ENCODE data around the gene APLP2. TPM values are rescaled to one million over a fixed set of nuclear protein-coding genes. Genes with fewer than 3 reads are reported as not detected.

Gene APLP2
- total RNA-seq, 1 donor from 2014 or later: 297 TPM

DNA sequence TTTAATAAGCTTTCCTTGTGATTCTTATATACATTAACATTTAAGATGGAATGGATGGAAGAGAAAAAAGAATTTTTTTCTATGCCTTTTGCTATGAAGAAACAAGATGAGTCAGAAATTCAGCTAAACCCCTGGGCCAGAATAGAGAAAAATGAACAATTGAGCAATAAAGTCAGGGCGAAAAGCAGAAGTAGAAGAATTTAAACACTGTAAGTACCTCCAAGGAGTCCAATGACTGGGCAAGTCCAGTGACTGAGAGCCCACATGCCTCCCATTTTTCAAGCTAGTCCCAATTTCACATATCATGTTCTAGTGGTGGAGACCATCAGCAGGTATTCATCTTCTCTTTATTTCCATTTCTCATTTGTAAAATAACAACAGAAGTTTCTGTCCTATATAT is 18.6 kb upstream of the APLP2 start:
- ATAC-seq: peak; percentile 63
- intact Hi-C loops (cut with micrococcal nuclease): no loop called here
- no peak for DNase-seq

GRCh38 chr11:130052567-130052966 is 17.1 kb upstream of the APLP2 start:
- no peak for ATAC-seq
- intact Hi-C loops (cut with micrococcal nuclease): no loop called here
- no peak for DNase-seq

DNA sequence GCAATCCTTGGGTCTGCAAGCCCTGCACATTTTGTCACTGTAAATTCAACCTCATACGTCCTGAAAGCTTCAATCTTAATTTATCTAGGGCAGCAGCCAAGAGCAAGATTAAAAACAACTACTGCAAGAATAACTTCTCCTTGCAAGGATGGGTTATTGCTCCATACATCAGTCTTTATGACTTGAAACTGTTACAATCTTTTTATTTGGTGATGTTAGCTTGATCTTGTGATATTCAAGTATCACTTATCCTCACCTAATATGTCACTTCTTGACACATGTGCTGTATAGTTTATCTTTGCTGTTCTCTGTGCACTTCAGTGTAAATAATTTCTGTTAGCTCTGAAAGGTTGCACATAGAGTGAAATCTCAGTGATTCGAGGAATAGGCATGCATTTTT is 14.7 kb upstream of the APLP2 start:
- DNase-seq (no peak), ATAC-seq (no peak)
- intact Hi-C loops (cut with micrococcal nuclease): no loop called here

GRCh38 chr11:130055617-130056016 is 14.1 kb upstream of the APLP2 start:
- intact Hi-C loops (cut with micrococcal nuclease): no loop called here
- ATAC-seq (no peak), DNase-seq (no peak)

DNA sequence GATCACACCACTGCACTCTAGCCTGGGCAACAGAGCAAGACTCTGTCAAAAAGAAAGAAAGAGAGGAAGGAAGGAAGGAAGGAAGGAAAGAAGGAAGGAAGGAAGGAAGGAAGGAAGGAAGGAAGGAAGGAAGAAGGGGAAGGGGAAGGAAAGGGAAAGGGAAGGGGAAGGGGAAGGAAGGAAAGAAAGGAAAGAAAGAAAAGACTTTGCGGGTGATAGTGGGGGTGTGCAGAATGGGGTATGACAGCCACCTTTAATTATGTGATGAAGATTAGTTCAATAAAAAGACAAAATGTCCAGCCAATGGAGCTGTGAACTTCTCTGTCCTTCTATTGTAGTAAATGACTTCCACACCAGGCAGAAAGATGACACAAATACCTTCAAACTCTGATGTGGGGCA is 8.7 kb upstream of the APLP2 start:
- DNase-seq (no peak), ATAC-seq (no peak)
- intact Hi-C loops (cut with micrococcal nuclease): loop anchor here (10.0 kb wide), 1 partner anchor 64 kb away; no protein-coding TSS in a partner anchor

- intact Hi-C loops (cut with micrococcal nuclease): loop anchor here (10.0 kb wide), 1 partner anchor 63 kb away; no protein-coding TSS in a partner anchor
- no peak for DNase-seq
- ATAC-seq: no peak
Measured at GRCh38 chr11:130062026-130062425, 7.7 kb upstream of the APLP2 start.

- ATAC-seq (no peak), DNase-seq (no peak)
- intact Hi-C loops (cut with micrococcal nuclease): loop anchor here (10.0 kb wide), 1 partner anchor 61 kb away; no protein-coding TSS in a partner anchor
Measured at GRCh38 chr11:130063451-130063850, 6.2 kb upstream of the APLP2 start.

DNA sequence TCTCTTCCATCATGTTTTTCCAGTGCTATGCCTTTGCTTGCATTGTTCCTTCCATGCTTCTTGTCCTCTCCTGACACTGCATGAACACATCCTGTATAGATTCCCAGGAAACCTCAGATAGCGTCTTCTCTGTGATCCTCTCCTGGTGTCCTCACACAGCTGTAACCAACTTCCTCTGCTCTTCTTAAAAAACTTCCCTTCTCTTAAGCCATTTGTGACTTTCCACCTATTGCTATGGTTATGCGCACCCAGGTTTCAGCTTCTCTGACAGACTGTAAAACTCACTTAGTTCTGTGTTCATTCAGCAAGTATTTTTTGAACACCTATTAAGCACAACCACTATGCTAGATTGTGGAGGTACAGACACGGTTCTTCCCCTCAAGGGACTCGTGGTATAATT is 5.1 kb upstream of the APLP2 start:
- ATAC-seq: no peak
- intact Hi-C loops (cut with micrococcal nuclease): loop anchor here (10.0 kb wide), 1 partner anchor 60 kb away; no protein-coding TSS in a partner anchor
- no peak for DNase-seq

- ATAC-seq (no peak), DNase-seq (no peak)
- intact Hi-C loops (cut with micrococcal nuclease): loop anchor here (10.0 kb wide), 1 partner anchor 58 kb away; no protein-coding TSS in a partner anchor
Measured at GRCh38 chr11:130066338-130066737, 3.4 kb upstream of the APLP2 start.

DNA sequence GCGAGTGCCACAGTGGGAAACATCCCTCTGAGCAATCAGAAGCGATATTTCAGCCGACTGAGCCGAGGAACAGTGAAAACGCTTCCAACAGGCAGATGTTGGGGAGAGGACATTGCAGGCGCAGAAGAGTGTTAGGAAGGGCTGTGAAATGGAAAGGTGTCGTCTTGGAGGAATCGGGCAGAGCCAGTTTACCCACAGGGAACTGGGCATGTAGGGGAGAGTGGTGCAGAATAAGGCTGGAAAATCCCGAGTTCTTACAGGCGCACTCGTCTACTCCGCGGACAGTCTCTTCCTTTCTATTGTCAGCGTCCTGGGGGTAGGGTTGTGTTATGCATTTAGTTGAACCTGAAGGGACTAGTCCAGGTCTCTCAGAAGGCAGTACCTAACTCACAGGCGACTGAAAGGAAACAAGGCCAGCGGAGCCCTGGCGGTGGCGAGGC is 1.1 kb upstream of the APLP2 start:
- no peak for DNase-seq
- intact Hi-C loops (cut with micrococcal nuclease): loop anchor here (10.0 kb wide), 1 partner anchor 56 kb away; no protein-coding TSS in a partner anchor
- ATAC-seq: no peak

GRCh38 chr11:130068986-130069658 is 572 bp upstream of the APLP2 start:
- DNase-seq: peak; percentile 88
- intact Hi-C loops (cut with micrococcal nuclease): loop anchor here (10.0 kb wide), 1 partner anchor 56 kb away; no protein-coding TSS in a partner anchor
- peak; percentile 77 for ATAC-seq

- ATAC-seq (peak; percentile 19), DNase-seq (peak; percentile 70)
- intact Hi-C loops (cut with micrococcal nuclease): no loop called here
Measured at GRCh38 chr11:130070109-130070845, 583 bp downstream of the APLP2 start.

GRCh38 chr11:130070846-130071200 is 1.1 kb downstream of the APLP2 start:
- peak; percentile 12 for ATAC-seq
- intact Hi-C loops (cut with micrococcal nuclease): no loop called here
- no peak for DNase-seq

- no peak for ATAC-seq
Measured at GRCh38 chr11:130071211-130071712, 1.6 kb downstream of the APLP2 start.

GRCh38 chr11:130074736-130075135 is 5.0 kb downstream of the APLP2 start:
- ATAC-seq (no peak), DNase-seq (no peak)
- intact Hi-C loops (cut with micrococcal nuclease): no loop called here

More at GRCh38 chr11:130071211-130071712, 1.6 kb downstream of the APLP2 start:
- intact Hi-C loops (cut with micrococcal nuclease): no loop called here
- no peak for DNase-seq

DNA sequence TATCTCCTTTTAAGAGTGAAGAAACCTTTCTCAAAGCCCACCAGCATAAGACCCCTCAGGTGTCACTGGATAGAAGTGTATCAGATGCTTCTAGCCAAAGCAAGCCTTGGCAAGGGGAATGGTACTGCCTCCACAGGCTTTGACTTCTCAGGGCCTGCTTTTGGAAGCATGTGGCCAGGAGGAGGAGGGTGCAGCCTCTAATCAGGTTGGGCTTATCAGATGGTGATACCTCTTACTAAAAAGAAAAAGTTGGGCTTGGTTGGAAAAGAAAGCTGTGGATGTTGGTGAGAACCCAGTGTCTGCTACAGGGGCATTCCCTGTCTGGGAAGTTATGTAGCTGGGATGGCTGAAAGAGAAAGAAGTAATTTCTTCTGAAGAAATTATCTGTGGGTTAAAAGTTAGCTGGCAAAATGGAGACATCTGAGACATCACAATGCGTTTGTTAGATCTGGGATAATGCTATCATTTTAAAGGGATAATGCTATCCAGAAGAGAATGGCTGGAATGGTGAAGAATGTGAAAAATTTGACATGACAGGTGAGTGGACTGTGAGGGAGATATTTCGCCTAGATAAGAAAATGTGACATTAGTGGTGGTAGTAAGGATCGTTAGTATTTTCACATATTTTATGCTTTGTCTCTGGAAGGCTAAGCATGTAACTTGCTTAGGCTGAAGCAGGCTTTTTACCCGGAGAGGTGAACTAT is 7.2 kb downstream of the APLP2 start:
- ATAC-seq (peak; percentile 20), DNase-seq (no peak)
- intact Hi-C loops (cut with micrococcal nuclease): no loop called here

DNA sequence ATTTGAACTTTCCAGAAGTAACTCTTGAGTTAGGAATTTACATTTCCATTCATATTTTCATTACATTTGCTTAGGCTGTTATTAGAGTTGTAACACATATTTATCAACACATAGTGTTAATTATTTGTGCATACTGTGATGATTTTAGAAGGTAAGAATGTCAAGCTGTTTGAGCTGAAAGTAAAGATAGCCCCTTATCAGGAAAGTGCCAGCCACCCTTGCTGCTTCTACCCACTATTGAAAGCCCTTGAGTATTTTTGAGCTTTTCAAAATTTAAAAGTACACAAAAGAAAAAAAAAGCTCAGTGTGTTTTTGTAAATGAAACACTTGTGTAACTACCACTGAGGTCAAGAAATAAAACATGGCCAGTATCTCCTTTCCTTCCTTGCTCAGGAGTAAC is 8.0 kb downstream of the APLP2 start:
- intact Hi-C loops (cut with micrococcal nuclease): no loop called here
- ATAC-seq (no peak), DNase-seq (no peak)

DNA sequence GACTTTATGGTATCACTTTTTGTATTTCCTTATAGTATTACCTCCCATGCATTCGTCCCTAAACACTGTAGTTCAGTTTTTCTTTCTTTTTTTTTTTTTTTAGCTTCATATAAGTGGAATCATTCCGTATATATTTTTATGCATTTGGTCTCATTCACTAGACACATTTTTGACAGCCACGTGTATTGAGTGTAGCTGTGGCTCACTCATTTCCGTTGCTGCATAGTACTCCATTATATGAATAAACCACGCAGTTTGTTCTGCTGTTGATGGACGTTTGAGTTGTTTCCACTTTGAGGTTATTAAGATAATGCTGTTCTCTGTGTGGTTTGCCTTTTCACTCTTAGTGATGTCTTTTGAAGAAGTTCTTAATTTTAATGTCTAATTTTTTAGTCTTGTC is 8.4 kb downstream of the APLP2 start:
- intact Hi-C loops (cut with micrococcal nuclease): no loop called here
- DNase-seq (no peak), ATAC-seq (no peak)

- no peak for DNase-seq
- ATAC-seq: no peak
- intact Hi-C loops (cut with micrococcal nuclease): no loop called here
Measured at GRCh38 chr11:130085671-130086290, 16.1 kb downstream of the APLP2 start.

Measured in left ventricle myocardium superior (tissue), 1 donor.